Kidney glomerular epithelial cell (primary cell): Measurements from ENCODE around the gene RALGAPA2.

ENCODE experiments used
- DNase-seq: peaks from one replicate; lab custom pipeline; 2025; lab: John Stamatoyannopoulos, UW

Gene RALGAPA2

GRCh38 chr20:20628314-20628713, 84.1 kb downstream of the RALGAPA2 start:
- no peak for DNase-seq

- DNase-seq: no peak
Observed at GRCh38 chr20:20627471-20627870, 85.0 kb downstream of the RALGAPA2 start.

- DNase-seq: no peak
Observed at GRCh38 chr20:20624914-20625313, 87.5 kb downstream of the RALGAPA2 start.

- no peak for DNase-seq
Observed at GRCh38 chr20:20621195-20621594, 91.2 kb downstream of the RALGAPA2 start.

GRCh38 chr20:20614391-20614790, 98.1 kb downstream of the RALGAPA2 start:
- DNase-seq: no peak

GRCh38 chr20:20612251-20612650, 100.2 kb downstream of the RALGAPA2 start:
- DNase-seq: no peak

GRCh38 chr20:20611167-20611566, 101.3 kb downstream of the RALGAPA2 start:
- DNase-seq: no peak

GRCh38 chr20:20609522-20609921, 102.9 kb downstream of the RALGAPA2 start:
- no peak for DNase-seq

GRCh38 chr20:20608641-20609040, 103.8 kb downstream of the RALGAPA2 start:
- no peak for DNase-seq

GRCh38 chr20:20608041-20608440, 104.4 kb downstream of the RALGAPA2 start:
- no peak for DNase-seq

GRCh38 chr20:20606881-20607280, 105.6 kb downstream of the RALGAPA2 start:
- no peak for DNase-seq

- no peak for DNase-seq
Observed at GRCh38 chr20:20606050-20606449, 106.4 kb downstream of the RALGAPA2 start.

GRCh38 chr20:20604907-20605306, 107.5 kb downstream of the RALGAPA2 start:
- no peak for DNase-seq

- DNase-seq: no peak
Observed at GRCh38 chr20:20604357-20604756, 108.1 kb downstream of the RALGAPA2 start.

- peak; percentile 54 for DNase-seq
Observed at GRCh38 chr20:20603339-20603990, 109.0 kb downstream of the RALGAPA2 start.

GRCh38 chr20:20597966-20598365, 114.5 kb downstream of the RALGAPA2 start:
- DNase-seq: no peak

GRCh38 chr20:20594171-20594530, 118.3 kb downstream of the RALGAPA2 start:
- DNase-seq: peak; percentile 47

GRCh38 chr20:20593447-20594170, 118.8 kb downstream of the RALGAPA2 start:
- DNase-seq: no peak

- DNase-seq: no peak
Observed at GRCh38 chr20:20585146-20585545, 127.3 kb downstream of the RALGAPA2 start.

- DNase-seq: no peak
Observed at GRCh38 chr20:20582734-20583133, 129.7 kb downstream of the RALGAPA2 start.

- DNase-seq: no peak
Observed at GRCh38 chr20:20580139-20580538, 132.3 kb downstream of the RALGAPA2 start.

GRCh38 chr20:20578838-20579237, 133.6 kb downstream of the RALGAPA2 start:
- DNase-seq: no peak

GRCh38 chr20:20573797-20574196, 138.6 kb downstream of the RALGAPA2 start:
- no peak for DNase-seq
